Measurements from ENCODE around the gene TMF1. TPM values are rescaled to one million over a fixed set of nuclear protein-coding genes. Genes with fewer than 3 reads are reported as not detected.
A peak's percentile ranks its signal among the peaks of the same experiment; 100 is the strongest.

TMF1 gene
- total and polyA plus RNA-seq, 4 donors: 7.4 to 52.8 (median 30.2) TPM

DNA sequence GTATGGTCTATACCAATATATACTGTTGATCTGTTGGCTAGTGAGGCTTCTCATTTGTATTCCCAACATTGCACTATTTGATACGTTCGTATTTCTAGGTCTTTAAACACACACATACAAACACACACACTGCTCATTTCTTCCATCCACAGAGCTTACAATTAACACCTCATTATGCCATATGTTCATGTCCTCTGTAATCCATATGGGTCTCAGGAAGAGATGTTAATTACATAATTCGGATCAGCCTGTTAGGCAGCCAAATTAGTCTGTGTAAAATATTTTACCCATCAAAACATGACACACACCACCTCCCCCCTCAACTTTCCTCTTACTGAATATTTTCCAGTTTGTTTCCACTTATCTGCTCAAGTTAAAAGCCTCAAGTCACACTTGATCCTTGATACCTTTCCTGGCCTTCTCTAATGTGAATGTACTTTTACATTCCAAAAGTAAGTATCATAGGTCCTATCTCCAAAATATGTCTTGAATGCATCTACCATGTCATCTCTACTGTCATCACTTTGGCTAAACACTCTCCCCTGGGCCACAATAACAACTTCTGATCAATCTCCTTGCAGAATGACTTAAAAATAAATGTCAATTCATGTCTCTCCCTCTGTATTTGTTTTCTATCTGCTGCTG is 66.9 kb downstream of the TMF1 start:
- 46 to 56% methylated on average over 3 of the region's 3 CpGs for WGBS, 2 donors
- no peaks in the 10 kb centered on the region for H3K9me3 ChIP-seq (ENCODE audit: control insufficient read depth, low read length)
- DNase-seq (no peak), ATAC-seq (ENCODE audit: low FRiP score) (no peak)
- no peak overlapping the region for H3K27ac ChIP-seq (ENCODE audit: low read depth in 1 of 2, low read length in 2 of 2)
- peaks cover 22 to 24% of the 10 kb centered on the region in 2 donors for H3K36me3 ChIP-seq (ENCODE audit: control insufficient read depth in 1 of 2, insufficient read depth in 2 of 2, low read length in 1 of 2)
- intact Hi-C loops (cut with DNase I): no loop called here
- no peak overlapping the region for H3K4me3 ChIP-seq (ENCODE audit: low read length in 2 of 2)
- no peaks in the 10 kb centered on the region for H3K27me3 ChIP-seq (ENCODE audit: control insufficient read depth in 1 of 2, insufficient read depth in 2 of 2, low read length in 1 of 2)
- no peaks in the 10 kb centered on the region for H3K4me1 ChIP-seq (ENCODE audit: control insufficient read depth in 1 of 2, insufficient read depth in 2 of 2, low read length in 2 of 2)

DNA sequence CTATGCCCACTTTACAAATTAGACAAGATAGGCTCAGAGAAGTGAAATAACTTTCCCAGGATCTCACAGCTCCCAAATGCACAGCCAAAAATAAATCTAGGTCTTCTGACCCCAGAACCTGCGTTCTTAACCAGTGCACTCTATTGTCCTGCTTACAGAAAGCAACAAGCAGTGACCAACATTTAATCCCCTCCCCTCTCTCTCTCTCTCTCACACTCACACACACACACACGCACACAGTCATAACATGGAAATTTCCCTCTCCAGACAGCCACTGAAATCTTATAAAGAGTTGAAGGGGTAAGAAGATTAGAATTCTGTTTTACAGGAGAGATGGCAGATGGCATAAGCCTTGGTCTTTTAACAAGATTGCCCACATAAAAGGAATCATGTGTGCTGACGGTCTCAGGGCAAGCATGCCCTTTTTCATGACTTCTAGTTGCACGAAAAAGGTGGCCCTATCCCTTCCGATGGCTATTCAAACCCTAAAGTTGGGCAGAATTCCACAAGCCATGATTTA is 68.1 kb downstream of the TMF1 start:
- ATAC-seq (ENCODE audit: low FRiP score): no peak
- no peaks in the 10 kb centered on the region for H3K27me3 ChIP-seq (ENCODE audit: control insufficient read depth in 1 of 2, insufficient read depth in 2 of 2, low read length in 1 of 2)
- no peak for DNase-seq
- no peak overlapping the region for H3K27ac ChIP-seq (ENCODE audit: low read depth in 1 of 2, low read length in 2 of 2)
- H3K4me1 ChIP-seq (ENCODE audit: control insufficient read depth in 1 of 2, insufficient read depth in 2 of 2, low read length in 2 of 2): no peaks in the 10 kb centered on the region
- H3K9me3 ChIP-seq (ENCODE audit: control insufficient read depth, low read length): no peaks in the 10 kb centered on the region
- intact Hi-C loops (cut with DNase I): no loop called here
- H3K4me3 ChIP-seq (ENCODE audit: low read length in 2 of 2): no peak overlapping the region
- peaks cover 26 to 30% of the 10 kb centered on the region in 2 donors for H3K36me3 ChIP-seq (ENCODE audit: control insufficient read depth in 1 of 2, insufficient read depth in 2 of 2, low read length in 1 of 2)
- 82 to 85% methylated on average over 5 of the region's 5 CpGs for WGBS, 2 donors

DNA sequence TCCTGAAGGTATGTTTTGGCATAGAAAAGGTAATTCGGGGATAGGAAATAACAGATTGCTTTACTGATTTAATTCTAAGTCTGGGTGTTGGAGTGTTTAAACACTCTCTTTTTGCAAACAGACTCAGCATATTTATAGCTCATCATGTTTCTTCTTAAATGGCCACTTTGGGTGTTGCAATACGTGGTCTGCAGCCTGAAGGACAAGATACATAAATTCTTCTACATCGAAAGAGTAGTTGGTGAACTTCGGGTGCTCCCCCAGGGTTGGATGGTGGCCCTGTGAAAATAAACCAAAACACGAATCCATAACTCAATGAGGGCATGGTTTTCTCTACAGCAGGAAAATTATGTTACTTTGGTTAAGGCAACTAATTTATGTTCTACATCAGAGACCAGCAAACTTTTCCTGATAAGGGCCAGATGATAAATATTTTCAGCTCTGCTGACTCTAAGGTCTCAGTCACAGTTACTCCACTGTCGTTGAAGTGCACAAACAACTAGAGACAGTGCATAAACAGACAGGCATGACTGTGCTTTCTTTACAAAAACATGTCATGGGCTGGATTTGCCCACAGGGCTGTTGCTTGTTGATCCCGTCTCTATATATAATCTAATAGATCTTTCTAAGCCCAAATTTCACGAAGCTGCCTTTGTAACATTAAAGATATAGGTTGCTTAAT is 74.5 kb downstream of the TMF1 start:
- Histone ChIP-seq H3K9me3 (ENCODE audit: control insufficient read depth, low read length) (no peaks in the 10 kb centered on the region), H3K4me1 (ENCODE audit: control insufficient read depth in 1 of 2, insufficient read depth in 2 of 2, low read length in 2 of 2) (no peaks in the 10 kb centered on the region), H3K36me3 (ENCODE audit: control insufficient read depth in 1 of 2, insufficient read depth in 2 of 2, low read length in 1 of 2) (peaks cover 13 to 20% of the 10 kb centered on the region in 2 donors), H3K27me3 (ENCODE audit: control insufficient read depth in 1 of 2, insufficient read depth in 2 of 2, low read length in 1 of 2) (no peaks in the 10 kb centered on the region), H3K27ac (ENCODE audit: low read depth in 1 of 2, low read length in 2 of 2) (no peak overlapping the region), H3K4me3 (ENCODE audit: low read length in 2 of 2) (no peak overlapping the region)
- DNase-seq (no peak), ATAC-seq (ENCODE audit: low FRiP score) (no peak)
- WGBS, 2 donors: 54 to 62% methylated on average over 8 of the region's 8 CpGs
- intact Hi-C loops (cut with DNase I): no loop called here

DNA sequence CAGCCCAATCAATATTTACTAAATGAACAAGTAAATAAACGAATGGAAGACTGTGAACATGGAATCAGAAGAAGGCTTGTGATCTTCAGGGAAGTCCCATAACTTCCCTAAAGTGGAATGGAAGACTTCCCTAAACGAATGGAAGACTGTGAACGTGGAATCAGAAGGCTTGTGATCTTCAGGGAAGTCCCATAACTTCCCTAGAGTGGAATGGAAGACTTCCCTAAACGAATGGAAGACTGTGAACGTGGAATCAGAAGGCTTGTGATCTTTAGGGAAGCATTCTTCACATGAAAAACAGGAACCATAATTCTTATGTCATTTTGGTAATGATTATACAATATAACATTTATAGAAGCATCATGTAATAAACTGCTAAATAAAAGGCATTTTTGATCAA is 77.4 kb downstream of the TMF1 start:
- DNase-seq: no peak
- Histone ChIP-seq H3K9me3 (ENCODE audit: control insufficient read depth, low read length) (no peaks in the 10 kb centered on the region), H3K27ac (ENCODE audit: low read depth in 1 of 2, low read length in 2 of 2) (no peak overlapping the region), H3K4me1 (ENCODE audit: control insufficient read depth in 1 of 2, insufficient read depth in 2 of 2, low read length in 2 of 2) (no peaks in the 10 kb centered on the region), H3K4me3 (ENCODE audit: low read length in 2 of 2) (no peak overlapping the region), H3K36me3 (ENCODE audit: control insufficient read depth in 1 of 2, insufficient read depth in 2 of 2, low read length in 1 of 2) (peaks cover 7 to 13% of the 10 kb centered on the region in 2 donors), H3K27me3 (ENCODE audit: control insufficient read depth in 1 of 2, insufficient read depth in 2 of 2, low read length in 1 of 2) (no peaks in the 10 kb centered on the region)
- intact Hi-C loops (cut with DNase I): no loop called here
- no peak for ATAC-seq (ENCODE audit: low FRiP score)
- 78 to 85% methylated on average over 5 of the region's 5 CpGs for WGBS, 2 donors

DNA sequence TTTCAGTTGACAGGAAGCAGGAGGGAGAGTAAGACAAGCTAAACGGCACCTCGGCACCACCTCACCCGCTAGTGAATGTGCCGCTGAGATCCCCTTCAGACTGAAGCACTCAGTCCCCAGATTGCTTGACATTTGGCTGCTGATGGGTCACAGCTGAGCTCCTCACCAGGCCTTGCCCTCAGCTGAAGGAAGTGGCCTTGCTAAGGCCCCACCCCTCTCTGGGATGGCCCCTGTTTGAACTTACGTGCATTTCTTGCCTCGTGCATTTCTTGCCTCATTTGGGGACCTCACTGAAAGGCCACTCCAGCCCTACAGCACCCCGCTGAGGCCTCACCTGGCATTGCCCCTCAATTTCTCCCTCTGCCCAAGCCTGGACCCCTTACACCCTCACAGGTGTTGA is 78.5 kb downstream of the TMF1 start:
- DNase-seq (peak in 1 of 2 donors; percentile 42), ATAC-seq (ENCODE audit: low FRiP score) (no peak)
- no peak overlapping the region for H3K27ac ChIP-seq (ENCODE audit: low read depth in 1 of 2, low read length in 2 of 2)
- 61 to 64% methylated on average over 7 of the region's 7 CpGs for WGBS, 2 donors
- H3K9me3 ChIP-seq (ENCODE audit: control insufficient read depth, low read length): no peaks in the 10 kb centered on the region
- intact Hi-C loops (cut with DNase I): no loop called here
- no peak overlapping the region for H3K4me3 ChIP-seq (ENCODE audit: low read length in 2 of 2)
- no peaks in the 10 kb centered on the region for H3K27me3 ChIP-seq (ENCODE audit: control insufficient read depth in 1 of 2, insufficient read depth in 2 of 2, low read length in 1 of 2)
- peaks cover 3 to 9% of the 10 kb centered on the region in 2 donors for H3K36me3 ChIP-seq (ENCODE audit: control insufficient read depth in 1 of 2, insufficient read depth in 2 of 2, low read length in 1 of 2)
- no peaks in the 10 kb centered on the region for H3K4me1 ChIP-seq (ENCODE audit: control insufficient read depth in 1 of 2, insufficient read depth in 2 of 2, low read length in 2 of 2)

DNA sequence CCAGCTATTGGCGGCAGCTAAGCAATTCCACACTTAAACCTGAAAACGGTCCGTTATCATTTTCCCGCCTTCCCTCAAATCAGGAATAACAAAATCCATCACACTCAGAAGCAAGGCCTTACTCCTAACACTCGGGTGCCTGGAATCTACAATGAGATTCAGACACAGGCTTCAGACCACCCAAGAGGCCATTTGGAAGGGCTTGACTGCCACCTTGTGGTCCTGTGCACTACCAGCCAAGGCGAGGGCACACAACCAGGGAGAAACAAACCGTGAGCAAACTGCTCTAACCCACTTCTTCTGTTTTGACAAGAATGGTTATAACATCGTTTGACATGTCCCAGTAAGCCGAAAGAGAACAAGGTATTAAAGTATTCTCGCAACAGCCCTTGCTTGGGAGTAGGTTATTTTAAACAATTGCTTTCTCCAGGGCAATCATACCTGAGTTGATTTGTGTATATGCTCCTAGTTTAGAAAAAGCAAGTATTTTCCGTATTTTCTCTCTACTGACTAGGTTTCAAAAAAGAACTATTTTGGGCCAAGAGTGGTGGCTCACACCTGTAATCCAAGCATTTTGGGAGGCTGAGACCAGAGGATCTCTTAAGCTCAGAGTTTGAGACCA is 79.7 kb downstream of the TMF1 start:
- Histone ChIP-seq H3K4me1 (ENCODE audit: control insufficient read depth in 1 of 2, insufficient read depth in 2 of 2, low read length in 2 of 2) (no peaks in the 10 kb centered on the region), H3K36me3 (ENCODE audit: control insufficient read depth in 1 of 2, insufficient read depth in 2 of 2, low read length in 1 of 2) (peaks cover under 1 to 5% of the 10 kb centered on the region in 2 donors), H3K9me3 (ENCODE audit: control insufficient read depth, low read length) (no peaks in the 10 kb centered on the region), H3K4me3 (ENCODE audit: low read length in 2 of 2) (no peak overlapping the region), H3K27ac (ENCODE audit: low read depth in 1 of 2, low read length in 2 of 2) (no peak overlapping the region), H3K27me3 (ENCODE audit: control insufficient read depth in 1 of 2, insufficient read depth in 2 of 2, low read length in 1 of 2) (no peaks in the 10 kb centered on the region)
- DNase-seq: peak; percentile 59 to 77
- ATAC-seq (ENCODE audit: low FRiP score): no peak
- 29 to 31% methylated on average over 11 of the region's 11 CpGs for WGBS, 2 donors
- intact Hi-C loops (cut with DNase I): no loop called here

Small RNA genes within 50 kb of the gene (microRNA-seq; reads per million reads assigned to microRNA genes)
- 0 to 0.60 reads per million in 2 donors for gene MIR3136

Other genes starting within 250 kb of the TMF1 start
- gene TAFA4, start 119.8 kb downstream of the TMF1 start, total RNA-seq: not detected
- not detected for gene TAFA4, start 119.8 kb downstream of the TMF1 start, polyA plus RNA-seq
- gene EOGT, start 38.6 kb downstream of the TMF1 start, total RNA-seq: 100 to 1,000 TPM; 104 to 134 TPM
- gene EOGT, start 38.6 kb downstream of the TMF1 start, polyA plus RNA-seq: 100 to 1,000 TPM in 1 of 2 donors, 10 to 100 TPM in 1; 40.6 to 103 TPM
- gene UBA3, start 28.0 kb upstream of the TMF1 start, total RNA-seq: 10 to 100 TPM; 38.0 to 59.7 TPM
- gene UBA3, start 28.0 kb upstream of the TMF1 start, polyA plus RNA-seq: 10 to 100 TPM; 32.2 to 38.3 TPM
- gene ARL6IP5, start 32.6 kb upstream of the TMF1 start, total RNA-seq: 100 to 1,000 TPM; 129 to 205 TPM
- 100 to 1,000 TPM; 160 to 195 TPM for gene ARL6IP5, start 32.6 kb upstream of the TMF1 start, polyA plus RNA-seq
- under 1 TPM in 1 of 2 donors, not detected in 1; 0.12 TPM for gene LMOD3, start 70.3 kb upstream of the TMF1 start, total RNA-seq
- gene LMOD3, start 70.3 kb upstream of the TMF1 start, polyA plus RNA-seq: not detected